Esophagus squamous epithelium (tissue), 5 donors: ENCODE measurements around the gene NELL1. TPM values are rescaled to one million over a fixed set of nuclear protein-coding genes. Genes with fewer than 3 reads are reported as not detected.

Source experiments
- DNase-seq: peaks from one replicate; lab custom pipeline; 2025; lab: John Stamatoyannopoulos, UW
- H3K27ac ChIP-seq, 4 donors: fragments of 200-600 bp; sonication (generic); one replicate each; pipeline ENCODE4 v1.5.1; 2016 to 2019; ENCODE audit warnings: mild to moderate bottlenecking in 1 of 4
- H3K27me3 ChIP-seq, 4 donors: fragments of 200-600 bp; sonication (generic); 1 replicate in 3 of 4; 2 replicates in 1 of 4; pipeline versions ENCODE4 v1.5.1 to v1.6.0; 2017 to 2021; ENCODE audit warnings: antibody characterized with exemption in 1 of 4
- H3K36me3 ChIP-seq, 3 donors: fragments of 200-600 bp; sonication (generic); one replicate each; pipeline ENCODE4 v1.5.1; 2016 to 2019
- H3K4me1 ChIP-seq, 3 donors: fragments of 200-600 bp; sonication (generic); one replicate each; pipeline ENCODE4 v1.5.1; 2017 to 2019
- H3K4me3 ChIP-seq, 4 donors: fragments of 200-600 bp; sonication (generic); 1 replicate in 3 of 4; 2 replicates in 1 of 4; pipeline ENCODE4 v1.5.1; 2016 to 2019; ENCODE audit warnings: mild to moderate bottlenecking in 2 of 4, moderate library complexity in 1 of 4
- H3K9me3 ChIP-seq, 3 donors: fragments of 200-600 bp; sonication (generic); one replicate each; pipeline ENCODE4 v1.5.1; 2016 to 2019
- CTCF ChIP-seq, 6 experiments: fragments of 450-650 bp in 4 of 6; fragments of 200-600 bp in 2 of 6; sonication (generic) in 2 of 6; IDR thresholded peaks; one replicate each; pipeline ENCODE4 v1.5.1; 2016 to 2019; ENCODE audit warnings: antibody characterized with exemption in 6 of 6, mild to moderate bottlenecking in 4 of 6, moderate library complexity in 4 of 6
- POLR2A ChIP-seq, 4 donors: fragments of 450-650 bp; IDR thresholded peaks; one replicate each; pipeline ENCODE4 v1.6.1; 2017; ENCODE audit warnings: antibody characterized with exemption in 4 of 4, mild to moderate bottlenecking in 4 of 4, moderate library complexity in 3 of 4
- WGBS, 2 donors: methylation state at CpG; one replicate each; pipeline ENCODE4 v1.1.5; 2018; 5-methylcytosine and 5-hydroxymethylcytosine counted together
- intact Hi-C: fragments of 100-400 bp; cut with DNase I; formaldehyde crosslinking; loops from one replicate; pipeline ENCODE4 v1.15.0; 2022
- small RNA-seq, 4 donors: library from RNA; depleted of rRNA; stranded (forward); fragments of <200 nt; gene quantifications; one replicate each; pipeline ENCODE3, GENCODE V24; 2016
- total RNA-seq, 4 donors: library from RNA; depleted of rRNA; stranded (reverse); fragments of >200 nt; gene quantifications; one replicate each; pipeline ENCODE4 v1.1.0, GENCODE V29; 2016
- donor health status: DM: yes; HTN: yes; CAD: no.

Gene NELL1
- total RNA-seq, 4 donors from 2014 or later, result 1.5 TPM; not detected in 3

DNA sequence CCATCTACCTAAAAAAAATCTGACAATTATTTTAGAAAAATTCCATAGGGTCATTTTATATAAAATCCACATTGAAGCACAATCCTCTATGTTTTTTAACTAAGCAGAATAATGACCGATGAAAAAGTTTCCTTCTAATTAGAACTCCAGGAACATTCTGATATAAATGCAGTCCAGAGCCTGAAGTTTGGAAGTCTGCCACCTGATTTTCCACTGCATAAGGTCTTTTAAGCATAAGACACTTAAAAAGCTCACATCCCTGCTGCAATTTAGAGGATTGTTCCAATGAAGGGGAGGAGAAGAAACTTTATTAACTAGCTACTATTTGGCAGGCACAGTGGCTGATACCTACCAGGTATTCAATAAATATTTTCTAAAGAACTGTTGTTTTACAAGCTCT lies 953.2 kb downstream of the NELL1 start:
- Histone ChIP-seq H3K4me3 (no peak overlapping the region), H3K36me3 (no peaks in the 10 kb centered on the region), H3K4me1 (no peaks in the 10 kb centered on the region), H3K27me3 (no peaks in the 10 kb centered on the region), H3K27ac (no peak overlapping the region), H3K9me3 (no peaks in the 10 kb centered on the region)
- no peak for DNase-seq
- TF ChIP-seq POLR2A (IDR thresholded peaks at IDR 0.05) (no peak), CTCF (IDR thresholded peaks at IDR 0.05) (no peak)
- 75 to 85% methylated on average over 1 of the region's 1 CpG for WGBS, 2 donors
- intact Hi-C loops, result no loop called here

- H3K4me1 ChIP-seq, result no peaks in the 10 kb centered on the region
- no peaks in the 10 kb centered on the region for H3K9me3 ChIP-seq
- intact Hi-C loops, result no loop called here
- H3K4me3 ChIP-seq, result no peak overlapping the region
- H3K27ac ChIP-seq, result no peak overlapping the region
- DNase-seq, result no peak
- H3K36me3 ChIP-seq, result no peaks in the 10 kb centered on the region
- TF ChIP-seq POLR2A (IDR thresholded peaks at IDR 0.05), result no peak
- TF ChIP-seq CTCF (IDR thresholded peaks at IDR 0.05), result no peak
- WGBS, 2 donors, result 60 to 68% methylated on average over 3 of the region's 3 CpGs
- no peaks in the 10 kb centered on the region for H3K27me3 ChIP-seq
Measured at GRCh38 chr11:21622995-21623394, 953.6 kb downstream of the NELL1 start.

Small RNA genes within 50 kb of the gene (small RNA-seq; reads per million reads assigned to genes)
- gene RNA5SP336, result 32.6 to 261 (median 90.3) reads per million in 4 donors
- gene RNA5SP337, result 0 to 0.30 (median 0.14) reads per million in 4 donors

Other genes with a start within 250 kb of the NELL1 start
- not detected for gene SLC6A5, start 70.0 kb upstream of the NELL1 start, total RNA-seq